Gastroesophageal sphincter (tissue), 4 donors: ENCODE results near the gene HNRNPA2B1. TPM values are rescaled to one million over a fixed set of nuclear protein-coding genes. Genes with fewer than 3 reads are reported as not detected.

Experiments
- ATAC-seq: fragments of 150-250 bp; one replicate; pipeline ENCODE4 v1.9.1; 2016; ENCODE audit warnings: mild to moderate bottlenecking, moderate library complexity
- H3K27ac ChIP-seq, 4 donors: fragments of 200-600 bp; sonication (generic) in 3 of 4; 1 replicate in 3 of 4; 2 replicates in 1 of 4; pipeline ENCODE4 v1.5.1; 2016 to 2019
- H3K27me3 ChIP-seq: fragments of 200-600 bp; sonication (generic); one replicate; pipeline ENCODE4 v1.5.1; 2019
- H3K36me3 ChIP-seq, 2 donors: fragments of 200-600 bp; sonication (generic); one replicate each; pipeline ENCODE4 v1.5.1; 2019; ENCODE audit warnings: control low read depth in 1 of 2
- H3K4me1 ChIP-seq, 3 donors: fragments of 200-600 bp; sonication (generic); 1 replicate in 2 of 3; 2 replicates in 1 of 3; pipeline ENCODE4 v1.5.1; 2016 to 2019; ENCODE audit warnings: control low read depth in 2 of 3
- H3K4me3 ChIP-seq, 2 donors: fragments of 200-600 bp; sonication (generic); one replicate each; pipeline ENCODE4 v1.5.1; 2019; ENCODE audit warnings: mild to moderate bottlenecking in 1 of 2, moderate library complexity in 1 of 2
- H3K9me3 ChIP-seq, 3 donors: fragments of 200-600 bp; sonication (generic); one replicate each; pipeline ENCODE4 v1.5.1; 2017 to 2019; ENCODE audit warnings: control low read depth in 2 of 3
- CTCF ChIP-seq, 4 experiments: fragments of 200-600 bp in 2 of 4; fragments of 450-650 bp in 2 of 4; sonication (generic) in 1 of 4; IDR thresholded peaks; one replicate each; pipeline ENCODE4 v1.5.1; 2017 to 2019; ENCODE audit warnings: antibody characterized with exemption in 4 of 4, mild to moderate bottlenecking in 2 of 4, moderate library complexity in 2 of 4
- EP300 ChIP-seq: sonication (generic); formaldehyde crosslinking; IDR thresholded peaks from one replicate; pipeline ENCODE4 v1.6.1; 2017; ENCODE audit warnings: antibody characterized with exemption, mild to moderate bottlenecking
- POLR2A ChIP-seq, 2 donors: fragments of 450-650 bp; IDR thresholded peaks; one replicate each; pipeline ENCODE4 v1.6.1; 2017; ENCODE audit warnings: antibody characterized with exemption in 2 of 2, mild to moderate bottlenecking in 2 of 2, moderate library complexity in 1 of 2
- POLR2AphosphoS5 ChIP-seq: sonication (generic); formaldehyde crosslinking; IDR thresholded peaks from one replicate; pipeline ENCODE4 v1.6.1; 2017; ENCODE audit warnings: antibody characterized with exemption
- WGBS, 2 donors: methylation state at CpG; one replicate each; pipeline ENCODE4 v1.1.5; 2018; ENCODE audit warnings: low coverage in 1 of 2; 5-methylcytosine and 5-hydroxymethylcytosine counted together
- total RNA-seq, 4 donors: library from RNA; depleted of rRNA; stranded (reverse); fragments of >200 nt; gene quantifications; one replicate each; pipeline ENCODE4 v1.1.0, GENCODE V29; 2016

Gene HNRNPA2B1
- total RNA-seq, 4 donors from 2014 or later: 171 to 210 (median 189) TPM

GRCh38 chr7:26213807-26214515, 13.4 kb upstream of the HNRNPA2B1 start:
- ATAC-seq: no peak
- H3K36me3 ChIP-seq: peaks cover 0 to 48% of the 10 kb centered on the region in 2 donors
- H3K27ac ChIP-seq: no peak overlapping the region
- TF ChIP-seq POLR2A (IDR thresholded peaks at IDR 0.05) (no peak), EP300 (no peak), CTCF (IDR thresholded peaks at IDR 0.05) (no peak), POLR2AphosphoS5 (no peak)
- H3K4me3 ChIP-seq: no peak overlapping the region
- H3K9me3 ChIP-seq: no peaks in the 10 kb centered on the region
- no peaks in the 10 kb centered on the region for H3K4me1 ChIP-seq
- H3K27me3 ChIP-seq: no peaks in the 10 kb centered on the region
- 73 to 87% methylated on average over 3 to 5 of the region's 5 CpGs for WGBS, 2 donors

- no peak for ATAC-seq
- Histone ChIP-seq H3K9me3 (no peaks in the 10 kb centered on the region), H3K27ac (no peak overlapping the region), H3K4me3 (no peak overlapping the region), H3K27me3 (no peaks in the 10 kb centered on the region), H3K4me1 (no peaks in the 10 kb centered on the region), H3K36me3 (peaks cover 0 to 56% of the 10 kb centered on the region in 2 donors)
- WGBS, 2 donors: 60 to 77% methylated on average over 2 of the region's 2 CpGs
- TF ChIP-seq CTCF (IDR thresholded peaks at IDR 0.05) (no peak), POLR2A (IDR thresholded peaks at IDR 0.05) (no peak)
These were observed 12.6 kb upstream of the HNRNPA2B1 start for GRCh38 chr7:26212921-26213718.

- Histone ChIP-seq H3K4me1 (peaks cover 4 to 32% (median 6%) of the 10 kb centered on the region in 3 donors), H3K27me3 (no peaks in the 10 kb centered on the region), H3K9me3 (no peaks in the 10 kb centered on the region), H3K27ac (no peak overlapping the region), H3K36me3 (peaks cover 0 to 69% of the 10 kb centered on the region in 2 donors), H3K4me3 (no peak overlapping the region)
- no peak for ATAC-seq
- 70 to 78% methylated on average over 3 to 5 of the region's 5 CpGs for WGBS, 2 donors
- TF ChIP-seq POLR2AphosphoS5 (no peak), CTCF (IDR thresholded peaks at IDR 0.05) (no peak)
These were observed 7.5 kb upstream of the HNRNPA2B1 start for GRCh38 chr7:26208040-26208439.

- Histone ChIP-seq H3K4me3 (peak overlapping the region in 1 of 2 donors; percentile 93), H3K36me3 (peaks cover 0 to 19% of the 10 kb centered on the region in 2 donors), H3K27ac (peak overlapping the region in 3 of 4 donors; percentile 98 to 99 (median 99)), H3K4me1 (peaks cover 4 to 38% (median 8%) of the 10 kb centered on the region in 3 donors), H3K9me3 (no peaks in the 10 kb centered on the region), H3K27me3 (no peaks in the 10 kb centered on the region)
- ATAC-seq: no peak
- TF ChIP-seq POLR2AphosphoS5 (no peak), CTCF (IDR thresholded peaks at IDR 0.05) (no peak), EP300 (no peak), POLR2A (IDR thresholded peaks at IDR 0.05) (no peak)
- 5 to 14% methylated on average over 2 of the region's 2 CpGs for WGBS, 2 donors
These were observed 2.5 kb upstream of the HNRNPA2B1 start for GRCh38 chr7:26203016-26203415.
